ENCODE data around the gene WDR89.

- TF ChIP-seq KLF16 (IDR thresholded peaks at IDR 0.05) (no peak), EP300 (IDR thresholded peaks at IDR 0.05; ENCODE audit: low read length) (no peak), CHD4 (IDR thresholded peaks at IDR 0.05; ENCODE audit: insufficient read depth, insufficient replicate concordance, low read depth, low read length, poor library complexity, severe bottlenecking) (no peak), RNF2 (IDR thresholded peaks at IDR 0.05) (no peak), FOXP4 (CRISPR knock-in tag; IDR thresholded peaks at IDR 0.05; ENCODE audit: borderline replicate concordance) (no peak), ZNF274 (IDR thresholded peaks at IDR 0.05; ENCODE audit: borderline replicate concordance, low read depth, low read length) (no peak), E2F8 (IDR thresholded peaks at IDR 0.05; ENCODE audit: low read depth, partially characterized antibody) (no peak)
These were observed 8.7 kb upstream of the WDR89 start for GRCh38 chr14:63650256-63650952.
